NAMALWA (cell line): ENCODE measurements around the gene KRTAP2-2.
"Not testable (repeated sequence)": the region's sequence is repeated elsewhere in the genome, so short reads cannot be mapped to it uniquely, and the experiment has no call there.

Experiments
- DNase-seq: peaks from one replicate; pipeline ENCODE4 v3.0.0-alpha.2; 2015; ENCODE audit warnings: low spot score

KRTAP2-2 gene

GRCh38 chr17:41064301-41064700 is 9.3 kb upstream of the KRTAP2-2 start:
- DNase-seq = no peak

GRCh38 chr17:41063449-41063848 is 8.4 kb upstream of the KRTAP2-2 start:
- DNase-seq = no peak

GRCh38 chr17:41061964-41062363 is 6.9 kb upstream of the KRTAP2-2 start:
- no peak for DNase-seq

- no peak for DNase-seq
These were observed 5.1 kb upstream of the KRTAP2-2 start, which contains the start of gene KRTAP2-3 for GRCh38 chr17:41060052-41060604. KRTAP2-3 (minus strand) TSS chr17:41060114; CDS start chr17:41060050, 64 bp downstream.

GRCh38 chr17:41059276-41060051 is 4.4 kb upstream of the KRTAP2-2 start:
- not testable (repeated sequence) for DNase-seq

- no peak for DNase-seq
These were observed 3.7 kb upstream of the KRTAP2-2 start for GRCh38 chr17:41058741-41059140.

GRCh38 chr17:41057547-41057946 is 2.5 kb upstream of the KRTAP2-2 start:
- no peak for DNase-seq

- DNase-seq = not testable (repeated sequence)
These were observed 474 bp downstream of the KRTAP2-2 start for GRCh38 chr17:41054556-41054955.

- DNase-seq = no peak
These were observed 1.0 kb downstream of the KRTAP2-2 start for GRCh38 chr17:41054025-41054424.

GRCh38 chr17:41052566-41052965 is 2.5 kb downstream of the KRTAP2-2 start:
- DNase-seq = no peak

GRCh38 chr17:41049110-41049509 is 5.9 kb downstream of the KRTAP2-2 start:
- DNase-seq = no peak

- DNase-seq = no peak
These were observed 6.6 kb downstream of the KRTAP2-2 start for GRCh38 chr17:41048441-41048840.

GRCh38 chr17:41046735-41047465 is 8.1 kb downstream of the KRTAP2-2 start, which contains the start of gene KRTAP2-1:
KRTAP2-1 (minus strand) TSS chr17:41047316; CDS start chr17:41047267, 49 bp downstream.
- DNase-seq = not testable (repeated sequence)

- DNase-seq = no peak
These were observed 12.1 kb downstream of the KRTAP2-2 start for GRCh38 chr17:41042953-41043352.

GRCh38 chr17:41040783-41041571 is 14.1 kb downstream of the KRTAP2-2 start, which contains the start of gene KRTAP1-1:
KRTAP1-1 (minus strand) TSS chr17:41041450; CDS start chr17:41041397, 53 bp downstream.
- DNase-seq = not testable (repeated sequence)

- no peak for DNase-seq
These were observed 17.1 kb downstream of the KRTAP2-2 start for GRCh38 chr17:41037853-41038350.

- DNase-seq = not testable (repeated sequence)
These were observed 20.6 kb downstream of the KRTAP2-2 start, which contains the start of gene KRTAP1-3 for GRCh38 chr17:41034346-41034935. KRTAP1-3 (minus strand) TSS chr17:41034874; CDS start chr17:41034821, 53 bp downstream.

- DNase-seq = no peak
These were observed 25.3 kb downstream of the KRTAP2-2 start, which contains the start of gene KRTAP1-4 for GRCh38 chr17:41029633-41030245. KRTAP1-4 (minus strand) TSS chr17:41030195; CDS start chr17:41030078, 117 bp downstream.

- no peak for DNase-seq
These were observed 28.1 kb downstream of the KRTAP2-2 start, which contains the start of gene KRTAP1-5 for GRCh38 chr17:41026715-41027471. KRTAP1-5 (minus strand) TSS chr17:41027208; CDS start chr17:41027155, 53 bp downstream.

- no peak for DNase-seq
These were observed 30.3 kb downstream of the KRTAP2-2 start for GRCh38 chr17:41024697-41025096.
